Stimulated activated naive CD8-positive, alpha-beta T cell treated with anti-CD3 and anti-CD28 coated beads, Interleukin-15, amount 100 ng/mL, for 72 hours (primary cell): ENCODE data around the gene ADAMTS3.

Source experiments
- ATAC-seq: fragments of 150-1000 bp; cut with Tn5 transposase; 2 replicates; pipeline ENCODE4 v1.10.0; 2021; ENCODE audit warnings: mild to moderate bottlenecking, moderate library complexity
- DNase-seq, 2 donors: peaks; one replicate each; pipeline ENCODE4 v3.0.0; 2021 to 2022
- H3K27ac Mint-ChIP-seq, 2 donors: one replicate each; pipeline ENCODE4 v1.8.0; 2022; ENCODE audit warnings: mild to moderate bottlenecking in 2 of 2, mixed read lengths in 2 of 2, moderate library complexity in 2 of 2
- H3K27me3 Mint-ChIP-seq: one replicate; pipeline ENCODE4 v1.8.0; 2022; ENCODE audit warnings: mixed read lengths
- H3K4me1 Mint-ChIP-seq: one replicate; pipeline ENCODE4 v1.8.0; 2022; ENCODE audit warnings: mild to moderate bottlenecking, mixed read lengths
- H3K4me3 Mint-ChIP-seq, 2 donors: one replicate each; pipeline ENCODE4 v1.8.0; 2022; ENCODE audit warnings: mild to moderate bottlenecking in 2 of 2, mixed read lengths in 2 of 2, moderate library complexity in 1 of 2
- H3K9me3 Mint-ChIP-seq, 2 donors: one replicate each; pipeline ENCODE4 v1.8.0; 2022; ENCODE audit warnings: mixed read lengths in 2 of 2

ADAMTS3 gene

GRCh38 chr4:72286185-72286584 is 282.8 kb downstream of the ADAMTS3 start:
- Mint-ChIP-seq H3K27ac (no peak overlapping the region), H3K27me3 (no peaks in the 10 kb centered on the region), H3K4me1 (no peaks in the 10 kb centered on the region), H3K4me3 (no peak overlapping the region), H3K9me3 (no peaks in the 10 kb centered on the region)
- no peak for DNase-seq
- ATAC-seq = no peak

DNA sequence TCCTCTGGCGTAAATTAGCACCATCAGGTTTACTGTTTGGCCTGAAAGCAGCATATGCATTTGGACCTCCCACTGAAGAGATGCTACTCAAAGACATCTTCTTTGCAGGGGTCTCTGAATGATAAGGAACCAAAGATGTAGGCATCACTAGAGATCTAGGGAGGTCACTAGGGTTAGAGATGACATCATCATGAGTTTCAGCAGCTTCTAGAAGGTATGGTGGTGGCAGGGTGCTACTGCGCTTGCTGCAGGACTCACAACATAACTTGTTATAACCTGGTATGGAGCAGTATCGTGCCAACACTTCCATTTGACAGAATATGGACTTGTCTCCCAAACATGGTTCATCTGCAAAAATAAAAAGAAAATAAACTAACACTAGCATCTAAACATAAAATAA is 285.7 kb downstream of the ADAMTS3 start:
- Mint-ChIP-seq H3K27me3 (no peaks in the 10 kb centered on the region), H3K27ac (no peak overlapping the region), H3K9me3 (no peaks in the 10 kb centered on the region)

DNA sequence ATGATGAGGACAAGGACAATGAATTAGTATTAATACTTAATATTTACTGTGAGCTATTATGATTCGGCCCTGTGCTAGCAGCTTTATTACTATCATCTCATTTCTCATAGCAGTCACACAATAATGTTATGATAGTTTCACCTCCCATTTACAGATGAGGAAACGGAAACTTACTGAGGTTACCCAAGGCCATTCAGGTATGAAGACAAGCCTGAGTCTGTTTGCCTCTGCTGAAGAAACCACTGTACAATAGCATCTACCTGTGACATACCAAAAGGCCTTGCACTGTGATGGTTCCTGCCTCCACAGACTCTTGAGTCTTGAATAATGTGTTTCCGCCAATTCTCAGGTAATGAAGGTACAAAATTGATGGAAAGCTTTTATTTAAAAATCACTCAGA is 288.8 kb downstream of the ADAMTS3 start:
- no peak overlapping the region for H3K27ac Mint-ChIP-seq
- no peak for ATAC-seq

More for the DNA sequence above, 285.7 kb downstream of the ADAMTS3 start:
- Mint-ChIP-seq H3K4me3 (no peak overlapping the region), H3K4me1 (no peaks in the 10 kb centered on the region)
- ATAC-seq (no peak), DNase-seq (no peak)

GRCh38 chr4:72275381-72275780 is 293.6 kb downstream of the ADAMTS3 start:
- Mint-ChIP-seq H3K27ac (no peak overlapping the region), H3K4me1 (no peaks in the 10 kb centered on the region), H3K27me3 (peaks cover 6% of the 10 kb centered on the region), H3K4me3 (no peak overlapping the region), H3K9me3 (peaks cover 3 to 15% of the 10 kb centered on the region in 2 donors)
- ATAC-seq (no peak), DNase-seq (no peak)

More for the DNA sequence above, 288.8 kb downstream of the ADAMTS3 start:
- Mint-ChIP-seq H3K4me1 (no peaks in the 10 kb centered on the region), H3K4me3 (no peak overlapping the region), H3K9me3 (no peaks in the 10 kb centered on the region), H3K27me3 (no peaks in the 10 kb centered on the region)
- DNase-seq = no peak

- Mint-ChIP-seq H3K9me3 (peaks cover 5 to 20% of the 10 kb centered on the region in 2 donors), H3K27ac (no peak overlapping the region), H3K4me1 (no peaks in the 10 kb centered on the region), H3K4me3 (no peak overlapping the region), H3K27me3 (peaks cover 6% of the 10 kb centered on the region)
- ATAC-seq (no peak), DNase-seq (no peak)
Measured at GRCh38 chr4:72274251-72274650, 294.8 kb downstream of the ADAMTS3 start.

- Mint-ChIP-seq H3K4me1 (no peaks in the 10 kb centered on the region), H3K9me3 (peaks cover 6 to 18% of the 10 kb centered on the region in 2 donors), H3K27ac (no peak overlapping the region), H3K4me3 (no peak overlapping the region), H3K27me3 (no peaks in the 10 kb centered on the region)
- DNase-seq (no peak), ATAC-seq (no peak)
Measured at GRCh38 chr4:72255269-72255668, 313.8 kb downstream of the ADAMTS3 start.

GRCh38 chr4:72243641-72244040 is 325.4 kb downstream of the ADAMTS3 start:
- Mint-ChIP-seq H3K4me3 (no peak overlapping the region), H3K27me3 (no peaks in the 10 kb centered on the region), H3K27ac (no peak overlapping the region), H3K4me1 (no peaks in the 10 kb centered on the region), H3K9me3 (no peaks in the 10 kb centered on the region)
- DNase-seq = no peak
- no peak for ATAC-seq

- no peak overlapping the region for H3K27ac Mint-ChIP-seq
- DNase-seq (no peak), ATAC-seq (no peak)
- no peak overlapping the region for H3K4me3 Mint-ChIP-seq
- H3K27me3 Mint-ChIP-seq = no peaks in the 10 kb centered on the region
- H3K9me3 Mint-ChIP-seq = peaks cover 4 to 13% of the 10 kb centered on the region in 2 donors
- H3K4me1 Mint-ChIP-seq = no peaks in the 10 kb centered on the region
Measured at GRCh38 chr4:72239487-72240116, 329.4 kb downstream of the ADAMTS3 start.
